Measurements from ENCODE around the gene FLT3.

DNA sequence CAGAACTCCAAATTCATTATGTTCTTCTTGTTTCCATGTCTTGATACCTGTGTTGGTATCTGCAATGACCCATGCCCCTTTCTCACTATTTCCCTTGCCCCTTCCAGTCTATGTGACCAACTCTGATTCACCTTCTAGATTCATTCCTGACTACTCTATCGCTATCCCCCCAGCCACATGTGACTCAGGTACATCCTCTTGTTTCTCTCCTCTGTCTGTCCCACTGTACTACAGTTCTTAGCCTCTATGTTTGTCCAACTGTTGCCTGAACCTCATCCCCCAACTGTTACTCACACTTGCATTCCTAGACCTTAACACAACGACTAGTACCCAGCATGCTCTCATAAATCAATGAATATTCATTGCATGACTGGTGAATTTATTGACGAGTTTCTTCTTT lies 10.0 kb upstream of the FLT3 start:
- no peak for TF ChIP-seq EZH2 (IDR thresholded peaks at IDR 0.05)
- no peak for TF ChIP-seq POLR2AphosphoS5 (IDR thresholded peaks at IDR 0.05; ENCODE audit: borderline replicate concordance, low read depth, low read length)

Measured in SK-N-MC (cell line).